IMR-90 (cell line): ENCODE data around the gene M6PR. TPM values are rescaled to one million over a fixed set of nuclear protein-coding genes. Genes with fewer than 3 reads are reported as not detected.

Experiments
- ATAC-seq: fragments of 200-7000 bp; cut with Tn5 transposase; 2 replicates; pipeline ENCODE4 v1.9.1; 2020; ENCODE audit warnings: low read depth, mild to moderate bottlenecking, moderate library complexity
- BruUV-seq: library from RNA; stranded (reverse); fragments of 400-500 nt; replicated peaks from 2 replicates; lab custom pipeline; 2021; lab: Mats Ljungman, UMichigan
- CTCF ChIA-PET: fragments of 300-600 bp; formaldehyde crosslinking; extraction: SDS; loops from one replicate; lab custom pipeline; 2021; ENCODE audit warnings: antibody characterized with exemption; lab: Yijun Ruan, JAX
- POLR2A ChIA-PET: fragments of 300-600 bp; sonication (Branson Sonifier 250); formaldehyde crosslinking; loops from one replicate; lab custom pipeline; 2022; ENCODE audit warnings: antibody characterized with exemption; ENCODE audit not compliant: unreplicated experiment; lab: Charles Lee
- DNase-seq: peaks from one replicate; pipeline ENCODE4 v3.0.0; 2013
- H2AFZ ChIP-seq: replicated peaks from 2 replicates; pipeline ENCODE3; 2013; ENCODE audit warnings: low read length, mild to moderate bottlenecking; ENCODE audit not compliant: poor library complexity
- H2AK5ac ChIP-seq: 2 replicates; pipeline ENCODE4 v1.6.1; 2013; ENCODE audit warnings: low read depth, low read length, inconsistent platforms
- H2AK9ac ChIP-seq: replicated peaks from 2 replicates; pipeline ENCODE3; 2013; ENCODE audit warnings: mild to moderate bottlenecking, low read depth, low read length, moderate library complexity; ENCODE audit not compliant: poor library complexity
- H2BK120ac ChIP-seq: 2 replicates; pipeline ENCODE4 v1.6.1; 2013; ENCODE audit warnings: low read depth, low read length, inconsistent platforms
- H2BK15ac ChIP-seq: 3 replicates; pipeline ENCODE4 v1.6.1; 2013; ENCODE audit warnings: low read depth, low read length, inconsistent platforms
- H2BK20ac ChIP-seq: 2 replicates; pipeline ENCODE4 v1.6.1; 2013; ENCODE audit warnings: low read depth, mild to moderate bottlenecking, inconsistent platforms, low read length, moderate library complexity
- H2BK5ac ChIP-seq: 2 replicates; pipeline ENCODE4 v1.6.1; 2013; ENCODE audit warnings: mild to moderate bottlenecking, low read depth, low read length, inconsistent platforms; ENCODE audit not compliant: poor library complexity, severe bottlenecking
- H3K14ac ChIP-seq: replicated peaks from 2 replicates; pipeline ENCODE4 v1.6.1; 2013; ENCODE audit warnings: low read depth, low read length, inconsistent platforms
- H3K18ac ChIP-seq: 2 replicates; pipeline ENCODE4 v1.6.1; 2013; ENCODE audit warnings: low read depth, low read length, control low read depth
- H3K23ac ChIP-seq: 2 replicates; pipeline ENCODE4 v1.6.1; 2013; ENCODE audit warnings: low read depth, low read length, inconsistent platforms
- H3K27ac ChIP-seq: 2 replicates; pipeline ENCODE4 v1.5.1; 2013; ENCODE audit warnings: mild to moderate bottlenecking, control low read depth, low read length; ENCODE audit not compliant: insufficient read depth
- H3K27me3 ChIP-seq: 2 replicates; pipeline ENCODE4 v1.6.1; 2013; ENCODE audit warnings: low read length; ENCODE audit not compliant: control insufficient read depth, insufficient read depth
- H3K36me3 ChIP-seq: 2 replicates; pipeline ENCODE4 v1.6.1; 2013; ENCODE audit warnings: low read length, mixed read lengths; ENCODE audit not compliant: control insufficient read depth, insufficient read depth
- H3K4ac ChIP-seq: 2 replicates; pipeline ENCODE4 v1.6.1; 2013; ENCODE audit warnings: low read depth, low read length, inconsistent platforms
- H3K4me1 ChIP-seq: 2 replicates; pipeline ENCODE4 v1.6.1; 2013; ENCODE audit warnings: low read length, mixed read lengths; ENCODE audit not compliant: control insufficient read depth, insufficient read depth
- H3K4me2 ChIP-seq: 2 replicates; pipeline ENCODE4 v1.6.1; 2013; ENCODE audit warnings: low read depth, mild to moderate bottlenecking, control low read depth, low read length, moderate library complexity
- H3K4me3 ChIP-seq: 2 replicates; pipeline ENCODE4 v1.5.1; 2013; ENCODE audit warnings: low read depth, mild to moderate bottlenecking, control low read depth, low read length, moderate library complexity; ENCODE audit not compliant: insufficient read depth
- H3K56ac ChIP-seq: 2 replicates; pipeline ENCODE4 v1.6.1; 2013; ENCODE audit warnings: low read length, inconsistent platforms; ENCODE audit not compliant: insufficient read depth; ENCODE audit errors: extremely low read depth
- H3K79me1 ChIP-seq, 2 experiments: 2 replicates each; pipeline ENCODE4 v1.6.1; 2013; ENCODE audit warnings: low read length in 2 of 2, inconsistent platforms in 1 of 2, low read depth in 1 of 2
- H3K9ac ChIP-seq: 2 replicates; pipeline ENCODE4 v1.6.1; 2013; ENCODE audit warnings: low read depth, low read length, control low read depth
- H3K9me1 ChIP-seq: 2 replicates; pipeline ENCODE4 v1.6.1; 2013; ENCODE audit warnings: low read length, inconsistent platforms; ENCODE audit not compliant: insufficient read depth
- H3K9me3 ChIP-seq: 2 replicates; pipeline ENCODE4 v1.6.1; 2013; ENCODE audit warnings: low read length; ENCODE audit not compliant: control insufficient read depth, insufficient read depth
- H4K20me1 ChIP-seq: 2 replicates; pipeline ENCODE4 v1.6.1; 2013; ENCODE audit warnings: low read length, inconsistent platforms; ENCODE audit not compliant: insufficient read depth
- H4K5ac ChIP-seq: 2 replicates; pipeline ENCODE4 v1.6.1; 2013; ENCODE audit warnings: mild to moderate bottlenecking, low read depth, low read length, control low read depth
- H4K8ac ChIP-seq, 2 experiments: 2 replicates each; pipeline ENCODE4 v1.6.1; 2013; ENCODE audit warnings: low read depth in 2 of 2, low read length in 2 of 2, control low read depth in 1 of 2, inconsistent platforms in 1 of 2
- H4K91ac ChIP-seq: 2 replicates; pipeline ENCODE4 v1.6.1; 2013; ENCODE audit warnings: low read depth, low read length, inconsistent platforms; ENCODE audit not compliant: insufficient read depth
- BHLHE40 ChIP-seq: fragments of 150-350 bp; IDR thresholded peaks from 2 replicates; pipeline ENCODE4 v1.6.1; 2016; ENCODE audit warnings: mild to moderate bottlenecking, low read depth, low read length
- CEBPB ChIP-seq: IDR thresholded peaks from 2 replicates; pipeline ENCODE4 v1.6.1; 2012; ENCODE audit warnings: low read depth, low read length, improper control_type of control experiment
- CHD1 ChIP-seq: IDR thresholded peaks from 2 replicates; pipeline ENCODE4 v1.6.1; 2012; ENCODE audit warnings: low read depth, low read length, improper control_type of control experiment
- CTCF ChIP-seq: conservative IDR thresholded peaks from 2 replicates; pipeline ENCODE4 v1.5.1; 2012; ENCODE audit warnings: mild to moderate bottlenecking, low read depth, low read length, improper control_type of control experiment
- FOS ChIP-seq: fragments of 150-350 bp; IDR thresholded peaks from 2 replicates; pipeline ENCODE4 v1.6.1; 2016; ENCODE audit warnings: low read depth, low read length
- MAFK ChIP-seq: IDR thresholded peaks from 2 replicates; pipeline ENCODE4 v1.6.1; 2012; ENCODE audit warnings: low read depth, low read length, improper control_type of control experiment
- MAZ ChIP-seq: IDR thresholded peaks from 2 replicates; pipeline ENCODE4 v1.6.1; 2012; ENCODE audit warnings: low read depth, mild to moderate bottlenecking, low read length, improper control_type of control experiment, moderate library complexity, borderline replicate concordance
- MXI1 ChIP-seq: IDR thresholded peaks from 2 replicates; pipeline ENCODE4 v1.6.1; 2012; ENCODE audit warnings: low read depth, mild to moderate bottlenecking, low read length, moderate library complexity, borderline replicate concordance
- NFE2L2 ChIP-seq: fragments of 150-350 bp; IDR thresholded peaks from 2 replicates; pipeline ENCODE4 v1.6.1; 2016; ENCODE audit warnings: low read depth, mild to moderate bottlenecking, low read length
- RAD21 ChIP-seq: IDR thresholded peaks from 2 replicates; pipeline ENCODE4 v1.6.1; 2012; ENCODE audit warnings: low read length, improper control_type of control experiment
- WGBS, 2 experiments: methylation state at CpG; one replicate each; pipeline versions ENCODE4 v1.1.5 to v1.1.7; 2013; ENCODE audit warnings: missing lambda C conversion rate in 2 of 2; ENCODE audit not compliant: insufficient read length in 1 of 2; ENCODE audit errors: extremely low coverage in 2 of 2; 5-methylcytosine and 5-hydroxymethylcytosine counted together
- dilution Hi-C: fragments of 300-500 bp; cut with HindIII; formaldehyde crosslinking; loops from one replicate; pipeline ENCODE4 v1.14.3; 2018; ENCODE audit warnings: low sequenced_read_pairs; ENCODE audit not compliant: unreplicated experiment
- in situ Hi-C: fragments of 300-500 bp; cut with MboI; formaldehyde crosslinking; loops from 3 replicates; pipeline ENCODE4 v1.14.3; 2019; ENCODE audit warnings: low sequenced_read_pairs, inconsistent platforms, mixed read lengths
- intact Hi-C: fragments of 100-400 bp; cut with micrococcal nuclease; formaldehyde crosslinking; loops from 2 replicates; pipeline ENCODE4 v1.10.0; 2022
- polyA plus RNA-seq, 3 experiments: library from polyadenylated mRNA; depleted of rRNA; stranded (reverse); fragments of >200 nt; gene quantifications; 2 replicates each; pipeline ENCODE4 v1.2.3, GENCODE V29; 2012; ENCODE audit warnings: low replicate concordance in 1 of 3
- total RNA-seq: library from RNA; depleted of rRNA; stranded (reverse); fragments of >200 nt; gene quantifications from 2 replicates; pipeline ENCODE4 v1.2.3, GENCODE V29; 2012

Gene M6PR
- total and polyA plus RNA-seq, 2 of the 4 experiments (the other 2 are of a cell fraction) = 86.6 to 140 TPM

GRCh38 chr12:8922544-8922943 lies 26.9 kb downstream of the M6PR start:
- H2BK5ac ChIP-seq = no peak overlapping the region
- WGBS, 2 experiments = no CpG with 5 or more reads among the region's 5 CpGs
- H4K8ac ChIP-seq = no peak overlapping the region
- H3K4me1 ChIP-seq = peaks cover under 1% of the 10 kb centered on the region; the same call in 1 of the 2 replicates
- BruUV-seq = no TSS peak
- in situ Hi-C loops (no loop called here), intact Hi-C loops (no loop called here), dilution Hi-C loops (no loop called here)
- no peak overlapping the region for H3K23ac ChIP-seq
- no peak overlapping the region for H4K5ac ChIP-seq
- no peak overlapping the region for H3K4me2 ChIP-seq
- no peak overlapping the region for H2AK9ac ChIP-seq
- H3K4me3 ChIP-seq = no peak overlapping the region
- H2BK120ac ChIP-seq = no peak overlapping the region
- CTCF ChIA-PET = no interaction called here
- DNase-seq = no peak
- H3K18ac ChIP-seq = no peak overlapping the region
- no peaks in the 10 kb centered on the region for H4K20me1 ChIP-seq
- H2BK15ac ChIP-seq = no peak overlapping the region
- H3K79me1 ChIP-seq = peaks cover 0 to 6% of the 10 kb centered on the region in 2 experiments; a peak in 2 of 4 replicates
- H3K27ac ChIP-seq = no peak overlapping the region
- no peak overlapping the region for H4K91ac ChIP-seq
- no peak for ATAC-seq
- H3K9ac ChIP-seq = no peak overlapping the region
- H3K9me3 ChIP-seq = no peaks in the 10 kb centered on the region
- H3K14ac ChIP-seq = no peak overlapping the region
- H2AK5ac ChIP-seq = no peak overlapping the region
- H2BK20ac ChIP-seq = no peak overlapping the region
- H3K27me3 ChIP-seq = no peaks in the 10 kb centered on the region
- H3K56ac ChIP-seq = no peak overlapping the region
- POLR2A ChIA-PET = no interaction called here
- H3K9me1 ChIP-seq = peaks cover 4% of the 10 kb centered on the region; the same call in 1 of the 2 replicates
- no peak overlapping the region for H3K4ac ChIP-seq
- no peak for TF ChIP-seq CHD1
- TF ChIP-seq BHLHE40 = no peak
- TF ChIP-seq MXI1 = no peak
- no peak for TF ChIP-seq RAD21
- no peak for TF ChIP-seq MAZ
- TF ChIP-seq CTCF = no peak
- no peak for TF ChIP-seq NFE2L2
- no peak for TF ChIP-seq CEBPB
- no peak for TF ChIP-seq MAFK
- no peak for TF ChIP-seq FOS
- H2AFZ ChIP-seq = no peak overlapping the region
- H3K36me3 ChIP-seq = peaks cover 11% of the 10 kb centered on the region
